ENCODE data around the gene KIF5A.

GRCh38 chr12:57539134-57539768 is 10.6 kb upstream of the KIF5A start:
- no peak for TF ChIP-seq CTCF (IDR thresholded peaks at IDR 0.05)
- no peak for TF ChIP-seq REST (IDR thresholded peaks at IDR 0.05; ENCODE audit: low read depth, low read length)
- TF ChIP-seq USF1 (IDR thresholded peaks at IDR 0.05; ENCODE audit: borderline replicate concordance, low read depth) = no peak
- no peak for TF ChIP-seq TAF1 (IDR thresholded peaks at IDR 0.05; ENCODE audit: borderline replicate concordance, low read depth, low read length)
- no peak for TF ChIP-seq NFIC (IDR thresholded peaks at IDR 0.05; ENCODE audit: borderline replicate concordance)
- TF ChIP-seq YY1 (IDR thresholded peaks at IDR 0.05; ENCODE audit: low read depth) = no peak
- no peak for TF ChIP-seq MEF2A (IDR thresholded peaks at IDR 0.05; ENCODE audit: borderline replicate concordance, low read depth)
- TF ChIP-seq POLR2AphosphoS5 (IDR thresholded peaks at IDR 0.05; ENCODE audit: low read depth, low read length) = no peak
- no peak for TF ChIP-seq MXI1 (IDR thresholded peaks at IDR 0.05; ENCODE audit: low read depth, low read length)
- no peak for TF ChIP-seq CHD2 (IDR thresholded peaks at IDR 0.05; ENCODE audit: low read length, partially characterized antibody)
- no peak for TF ChIP-seq FOSL2 (IDR thresholded peaks at IDR 0.05; ENCODE audit: borderline replicate concordance, low read depth)
- no peak for TF ChIP-seq FOXM1 (IDR thresholded peaks at IDR 0.05; ENCODE audit: low read depth)
- TF ChIP-seq RXRA (IDR thresholded peaks at IDR 0.05; ENCODE audit: borderline replicate concordance, low read depth) = no peak
